Measurements from ENCODE around the gene NDUFS4. TPM values are rescaled to one million over a fixed set of nuclear protein-coding genes. Genes with fewer than 3 reads are reported as not detected.

NDUFS4 gene
- total and polyA plus RNA-seq, 3 donors from 2014 or later = 63.9 to 98.9 (median 78.9) TPM

GRCh38 chr5:53554444-53554843 is 6.0 kb upstream of the NDUFS4 start:
- intact Hi-C loops (cut with DNase I; ENCODE audit: low total_unique reads) = no loop called here

GRCh38 chr5:53555160-53555559 is 5.3 kb upstream of the NDUFS4 start:
- Histone ChIP-seq H3K4me1 (no peaks in the 10 kb centered on the region), H3K4me3 (no peak overlapping the region), H3K9me3 (no peaks in the 10 kb centered on the region), H3K27ac (no peak overlapping the region), H3K27me3 (no peaks in the 10 kb centered on the region), H3K36me3 (ENCODE audit: low read depth, missing control alignments) (no peaks in the 10 kb centered on the region)
- no peak for DNase-seq
- intact Hi-C loops (cut with DNase I; ENCODE audit: low total_unique reads) = no loop called here
- TF ChIP-seq POLR2A (IDR thresholded peaks at IDR 0.05) (no peak), CTCF (IDR thresholded peaks at IDR 0.05) (no peak)

More at GRCh38 chr5:53554444-53554843, 6.0 kb upstream of the NDUFS4 start:
- no peak overlapping the region for H3K4me3 ChIP-seq
- no peaks in the 10 kb centered on the region for H3K36me3 ChIP-seq (ENCODE audit: low read depth, missing control alignments)
- WGBS, 2 donors = 89 to 91% methylated on average over 3 of the region's 3 CpGs
- H3K9me3 ChIP-seq = no peaks in the 10 kb centered on the region
- no peak for DNase-seq
- H3K27ac ChIP-seq = no peak overlapping the region
- H3K27me3 ChIP-seq = no peaks in the 10 kb centered on the region
- TF ChIP-seq POLR2A (IDR thresholded peaks at IDR 0.05) (no peak), CTCF (IDR thresholded peaks at IDR 0.05) (no peak)
- no peaks in the 10 kb centered on the region for H3K4me1 ChIP-seq

GRCh38 chr5:53556001-53556400 is 4.4 kb upstream of the NDUFS4 start:
- Histone ChIP-seq H3K4me1 (no peaks in the 10 kb centered on the region), H3K4me3 (no peak overlapping the region), H3K36me3 (ENCODE audit: low read depth, missing control alignments) (no peaks in the 10 kb centered on the region), H3K27ac (no peak overlapping the region), H3K27me3 (no peaks in the 10 kb centered on the region), H3K9me3 (no peaks in the 10 kb centered on the region)
- DNase-seq = no peak
- intact Hi-C loops (cut with DNase I; ENCODE audit: low total_unique reads) = no loop called here
- TF ChIP-seq CTCF (IDR thresholded peaks at IDR 0.05) (no peak), POLR2A (IDR thresholded peaks at IDR 0.05) (no peak)

- H3K27me3 ChIP-seq = no peaks in the 10 kb centered on the region
- no peaks in the 10 kb centered on the region for H3K9me3 ChIP-seq
- H3K4me3 ChIP-seq = no peak overlapping the region
- TF ChIP-seq POLR2A (IDR thresholded peaks at IDR 0.05) (no peak), CTCF (IDR thresholded peaks at IDR 0.05) (no peak)
- 86 to 89% methylated on average over 2 of the region's 2 CpGs for WGBS, 2 donors
- H3K4me1 ChIP-seq = peaks cover 5% of the 10 kb centered on the region
- no peaks in the 10 kb centered on the region for H3K36me3 ChIP-seq (ENCODE audit: low read depth, missing control alignments)
- no peak overlapping the region for H3K27ac ChIP-seq
- DNase-seq = no peak
- intact Hi-C loops (cut with DNase I; ENCODE audit: low total_unique reads) = no loop called here
Observed at GRCh38 chr5:53557386-53557785, 3.1 kb upstream of the NDUFS4 start.

- intact Hi-C loops (cut with DNase I; ENCODE audit: low total_unique reads) = no loop called here
- Histone ChIP-seq H3K9me3 (no peaks in the 10 kb centered on the region), H3K27me3 (no peaks in the 10 kb centered on the region), H3K4me3 (no peak overlapping the region), H3K27ac (no peak overlapping the region), H3K4me1 (peaks cover 5% of the 10 kb centered on the region), H3K36me3 (ENCODE audit: low read depth, missing control alignments) (no peaks in the 10 kb centered on the region)
- no peak for TF ChIP-seq CTCF (IDR thresholded peaks at IDR 0.05)
- no peak for TF ChIP-seq POLR2A (IDR thresholded peaks at IDR 0.05)
- DNase-seq = no peak
Observed at GRCh38 chr5:53558966-53559365, 1.5 kb upstream of the NDUFS4 start.

All from testis (tissue), 3 donors.